HG03442 (cell line): ENCODE data around the gene MAP2K2.

ENCODE experiments used
- ATAC-seq: cut with Tn5 transposase; IDR thresholded peaks from one replicate; pipeline ENCODE4 v1.9.1; 2021; ENCODE audit warnings: mild to moderate bottlenecking, moderate library complexity; ENCODE audit not compliant: unreplicated experiment

MAP2K2 gene

DNA sequence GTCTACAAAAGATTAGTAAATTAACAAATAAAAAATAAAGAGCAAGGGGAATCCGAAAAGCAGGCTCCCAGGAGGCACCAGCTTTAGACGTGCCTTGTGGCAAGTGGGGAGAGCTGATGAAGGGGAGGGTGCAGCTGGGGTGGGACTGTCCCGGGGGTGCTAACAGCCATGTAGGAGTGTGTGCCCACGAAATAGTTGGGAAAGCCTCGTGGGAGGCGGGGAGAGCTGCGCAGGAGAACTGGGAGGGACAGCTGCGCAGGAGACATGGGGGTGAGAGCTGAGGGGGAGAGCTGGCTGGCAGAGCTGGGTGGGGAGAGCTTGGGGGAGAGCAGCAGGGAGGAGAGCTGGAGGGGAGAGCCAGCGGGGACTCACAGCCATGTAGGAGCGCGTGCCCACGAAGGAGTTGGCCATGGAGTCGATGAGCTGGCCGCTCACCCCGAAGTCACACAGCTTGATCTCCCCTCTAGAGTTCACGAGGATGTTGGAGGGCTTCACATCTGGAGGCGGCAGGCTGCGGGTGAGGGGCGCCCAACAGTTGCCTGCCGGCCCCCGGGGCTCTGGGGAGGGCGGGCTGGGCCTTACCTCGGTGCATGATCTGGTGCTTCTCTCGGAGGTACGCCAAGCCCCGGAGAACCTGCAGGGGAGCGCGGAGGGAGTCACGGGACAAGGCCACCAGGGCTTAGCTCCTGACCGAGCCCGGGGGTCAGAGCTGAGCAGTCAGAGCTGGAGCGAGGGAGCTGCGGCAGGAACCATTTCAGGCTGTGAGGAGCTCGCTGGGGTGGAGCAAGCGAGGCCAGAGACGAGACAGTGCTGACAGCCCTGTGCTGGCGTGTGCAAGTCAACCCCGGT lies 23.1 kb downstream of the MAP2K2 start:
- ATAC-seq: no peak

- no peak for ATAC-seq
Observed at GRCh38 chr19:4099041-4099764, 24.7 kb downstream of the MAP2K2 start.

DNA sequence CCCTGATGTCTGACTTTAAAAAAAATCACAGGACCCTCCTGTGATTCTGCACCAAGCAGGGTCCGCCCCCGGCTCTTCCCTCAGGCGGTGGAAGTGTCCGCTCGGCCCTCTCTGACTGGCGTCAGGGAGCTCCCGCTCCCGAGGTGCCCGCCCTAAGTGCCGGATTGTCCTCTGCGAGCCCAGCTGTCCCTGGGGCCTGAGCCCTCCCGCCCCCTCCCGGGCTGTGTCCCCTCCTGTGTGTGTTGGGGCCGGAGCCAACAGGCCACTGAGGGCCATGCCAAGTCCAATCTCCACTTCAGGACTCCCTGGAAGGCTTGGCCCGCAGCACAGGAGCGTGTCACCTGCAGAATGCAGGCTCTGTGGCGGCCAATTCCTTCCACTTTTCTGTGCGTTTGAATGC lies 25.4 kb downstream of the MAP2K2 start:
- ATAC-seq: no peak

DNA sequence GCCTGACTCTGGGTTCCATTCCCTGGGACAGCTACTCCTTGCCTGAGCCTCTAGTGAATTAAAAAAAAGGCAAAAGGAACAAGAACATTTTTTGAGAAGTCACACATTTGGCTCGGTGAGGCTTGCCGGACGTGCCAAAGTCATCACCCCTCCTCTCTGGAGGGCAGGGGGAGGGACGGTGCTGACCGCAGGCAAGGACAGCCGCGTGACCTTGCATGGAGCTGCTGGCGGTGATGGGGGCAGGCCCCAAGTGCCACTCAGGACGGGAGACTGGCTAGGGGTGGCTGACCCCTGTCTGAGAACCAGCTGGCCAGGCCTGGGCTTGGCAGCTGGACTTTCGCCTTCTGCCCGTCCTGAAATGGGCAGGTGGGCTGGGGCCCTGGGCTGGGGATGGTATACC lies 26.4 kb downstream of the MAP2K2 start:
- no peak for ATAC-seq

DNA sequence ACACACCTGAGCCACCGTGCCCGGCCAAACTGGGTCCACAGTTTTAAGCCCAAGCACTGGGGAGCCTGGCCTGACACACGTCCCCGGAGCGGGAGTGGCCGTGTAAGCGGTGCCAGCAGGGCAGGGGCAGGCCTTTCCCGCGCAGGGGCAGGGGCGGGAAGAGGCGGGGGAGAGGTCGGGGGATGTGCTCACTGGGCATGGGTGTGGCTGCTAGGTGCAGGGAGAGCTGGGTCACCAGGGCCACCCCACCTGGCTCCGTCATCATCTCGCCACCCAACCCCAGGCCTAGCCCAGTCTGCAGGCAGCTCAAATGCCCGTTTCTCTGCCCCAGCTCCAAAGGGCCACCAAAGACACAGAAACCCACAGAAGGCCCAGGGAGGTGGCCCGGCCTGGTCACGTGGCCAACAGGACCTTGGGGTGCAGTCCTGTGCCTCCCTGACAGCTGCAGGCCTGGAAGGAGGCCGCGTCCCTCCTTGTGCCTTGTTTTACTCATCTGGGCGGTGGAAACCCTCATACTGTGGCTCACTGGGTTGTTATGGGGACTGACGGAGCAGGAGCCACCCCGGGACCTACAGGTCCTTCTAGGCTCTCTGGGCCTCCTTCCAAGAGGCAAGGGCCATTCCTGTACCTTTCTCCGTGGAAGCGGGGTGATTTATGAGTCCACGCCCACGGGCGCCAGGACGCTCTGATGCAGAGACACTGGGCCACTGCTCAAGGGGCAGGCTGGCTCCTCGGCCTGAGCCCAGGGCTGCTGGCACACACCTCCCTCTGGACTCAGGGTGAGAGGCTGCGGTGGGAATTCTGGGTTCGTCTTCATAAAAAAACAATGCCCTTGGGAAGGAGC lies 27.7 kb downstream of the MAP2K2 start:
- no peak for ATAC-seq

DNA sequence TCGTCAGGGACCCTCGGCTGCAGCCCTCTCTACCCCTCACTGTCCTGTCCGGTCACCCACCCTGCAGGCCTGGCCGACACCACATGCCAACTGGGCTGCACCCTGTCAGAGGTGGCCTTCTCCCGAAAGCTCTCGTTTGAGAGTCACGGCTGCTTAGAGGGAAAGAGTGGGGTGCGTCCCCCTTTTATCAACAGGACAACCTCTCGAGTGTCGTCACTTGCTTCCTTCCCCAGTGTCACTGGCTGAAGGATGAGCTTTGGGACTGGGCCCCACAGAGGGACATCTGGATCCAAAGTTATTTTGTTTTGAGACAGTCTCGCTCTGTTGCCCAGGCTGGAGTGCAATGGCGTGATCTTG lies 28.5 kb downstream of the MAP2K2 start:
- ATAC-seq: no peak

GRCh38 chr19:4094761-4095487 lies 29.0 kb downstream of the MAP2K2 start:
- no peak for ATAC-seq

DNA sequence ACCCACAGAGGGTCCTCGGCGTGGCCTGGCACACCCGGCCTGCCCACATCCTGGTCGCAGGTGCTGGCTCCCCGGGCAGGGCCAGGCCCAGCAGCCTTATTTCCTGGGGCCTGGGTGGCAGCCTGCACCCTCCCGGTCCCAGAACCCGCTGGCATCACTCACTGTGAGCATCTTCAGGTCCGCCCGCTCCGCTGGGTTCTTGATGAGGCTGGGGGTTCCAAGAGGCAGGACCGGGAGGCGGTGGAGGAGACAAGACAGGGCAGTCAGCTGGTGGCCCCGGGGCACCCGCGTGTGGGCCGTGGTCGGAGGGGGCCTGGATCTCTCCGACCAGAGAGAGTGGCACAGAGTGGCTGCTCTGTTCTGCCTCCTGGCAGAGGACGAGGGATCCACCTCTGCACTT lies 29.6 kb downstream of the MAP2K2 start:
- no peak for ATAC-seq

GRCh38 chr19:4093643-4094175 lies 30.2 kb downstream of the MAP2K2 start:
- no peak for ATAC-seq

DNA sequence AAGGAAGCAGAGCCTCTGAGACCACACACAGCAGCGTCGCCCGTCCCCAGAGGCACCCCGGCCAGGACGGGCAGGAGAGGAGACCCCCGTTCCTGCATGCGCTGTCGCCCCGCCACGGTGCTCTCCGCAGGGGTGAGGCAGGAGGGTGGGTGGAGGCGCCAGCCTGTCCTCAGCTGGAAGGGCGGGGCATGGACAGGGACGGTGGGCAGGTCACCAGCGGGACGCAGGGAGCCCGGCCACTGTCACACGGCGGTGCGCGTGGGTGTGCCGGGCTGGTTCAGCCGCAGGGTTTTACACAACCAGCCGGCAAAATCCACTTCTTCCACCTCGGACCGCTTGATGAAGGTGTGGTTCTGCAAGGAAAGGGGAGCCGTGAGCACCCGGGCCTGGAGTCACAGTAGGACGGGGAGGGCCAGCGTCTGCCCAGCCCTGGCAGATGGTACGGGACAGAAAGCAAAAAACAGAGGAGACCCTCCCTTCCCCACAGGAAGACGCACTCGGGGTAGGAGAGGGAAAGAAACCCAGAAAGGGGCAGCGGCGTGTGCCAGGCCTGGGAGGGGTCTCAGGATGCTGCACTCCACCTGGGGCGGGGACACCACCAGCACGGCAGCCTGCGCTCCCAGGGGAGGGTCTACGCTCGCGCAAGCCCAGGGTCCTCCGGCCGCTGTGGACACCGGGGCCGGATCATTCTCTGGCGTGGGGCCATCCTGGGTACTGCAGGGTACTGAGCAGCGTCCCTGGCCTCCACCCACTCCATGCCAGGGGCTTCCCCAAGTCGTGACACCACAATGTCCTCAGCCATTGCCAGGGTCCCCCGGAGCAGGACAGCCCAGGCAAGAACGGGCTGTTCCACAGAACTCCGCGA lies 33.3 kb downstream of the MAP2K2 start:
- no peak for ATAC-seq

- no peak for ATAC-seq
Observed at GRCh38 chr19:4089946-4090345, 34.0 kb downstream of the MAP2K2 start.

DNA sequence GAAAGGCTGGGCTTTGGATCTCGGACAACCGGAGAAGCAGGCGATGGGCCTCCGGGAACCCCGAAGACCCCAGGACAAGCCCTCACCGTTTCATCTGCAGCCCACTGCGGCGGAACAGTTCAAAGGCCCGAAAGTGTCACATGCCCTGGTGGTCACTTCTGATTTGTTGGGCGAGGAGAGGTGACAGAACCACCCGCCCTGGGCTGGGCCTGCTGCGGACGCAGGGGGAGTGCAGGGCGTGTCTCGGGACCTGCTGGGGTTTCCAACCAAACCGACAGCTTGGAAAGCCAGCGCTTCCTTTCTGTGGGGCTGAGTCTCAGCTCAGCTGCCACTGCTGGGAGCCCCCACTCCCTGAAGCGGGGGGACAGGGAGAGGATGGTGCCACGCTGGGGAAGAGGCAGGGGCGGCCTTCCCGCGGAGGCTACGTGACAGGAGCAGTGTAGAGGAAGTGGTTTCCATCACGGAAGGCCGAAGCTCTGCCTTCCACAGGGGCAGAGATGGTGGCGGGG lies 34.5 kb downstream of the MAP2K2 start:
- no peak for ATAC-seq

- no peak for ATAC-seq
Observed at GRCh38 chr19:4088975-4089374, 34.9 kb downstream of the MAP2K2 start.

DNA sequence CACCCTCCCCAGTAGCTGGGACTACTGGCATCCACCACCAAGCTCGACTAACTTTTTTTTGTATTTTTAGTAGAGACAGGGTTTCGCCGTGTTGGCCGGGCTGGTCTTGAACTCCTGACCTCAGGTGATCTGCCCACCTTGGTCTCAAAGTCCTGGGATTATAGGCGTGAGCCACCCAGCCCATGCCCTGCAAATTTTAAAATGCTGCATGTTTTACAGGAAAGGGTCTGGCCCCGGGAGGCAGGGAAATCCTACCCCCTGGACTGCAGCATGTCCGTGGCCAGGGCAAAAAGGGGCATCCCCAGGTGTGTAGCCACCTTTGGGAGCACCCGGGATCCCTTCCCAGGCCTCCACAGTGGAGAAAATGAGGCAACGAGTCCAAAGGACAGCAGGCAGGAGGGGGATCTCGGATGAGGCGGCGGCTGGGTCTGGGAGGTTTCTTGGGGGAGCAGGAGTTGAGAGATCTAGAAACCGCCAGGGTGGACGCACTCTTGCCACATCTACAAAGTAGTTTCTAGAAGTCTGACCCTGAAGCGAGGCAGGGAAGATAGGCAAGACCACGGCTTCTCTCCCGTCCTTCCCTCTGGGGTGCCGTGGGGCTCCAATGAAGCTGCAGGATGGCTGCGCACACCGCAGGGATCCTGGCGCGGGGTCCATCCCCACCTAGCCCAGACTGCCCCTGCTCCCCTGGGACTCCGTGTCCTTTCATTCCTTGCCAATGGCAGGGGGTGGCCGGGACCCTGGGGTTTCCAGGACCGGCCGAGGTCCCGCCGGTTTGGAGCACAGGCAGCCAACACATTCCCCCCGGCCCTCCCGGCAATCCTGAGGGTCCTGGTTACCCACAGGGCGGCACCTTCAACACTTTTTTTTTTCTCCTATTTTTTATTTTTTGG lies 35.9 kb downstream of the MAP2K2 start:
- no peak for ATAC-seq

DNA sequence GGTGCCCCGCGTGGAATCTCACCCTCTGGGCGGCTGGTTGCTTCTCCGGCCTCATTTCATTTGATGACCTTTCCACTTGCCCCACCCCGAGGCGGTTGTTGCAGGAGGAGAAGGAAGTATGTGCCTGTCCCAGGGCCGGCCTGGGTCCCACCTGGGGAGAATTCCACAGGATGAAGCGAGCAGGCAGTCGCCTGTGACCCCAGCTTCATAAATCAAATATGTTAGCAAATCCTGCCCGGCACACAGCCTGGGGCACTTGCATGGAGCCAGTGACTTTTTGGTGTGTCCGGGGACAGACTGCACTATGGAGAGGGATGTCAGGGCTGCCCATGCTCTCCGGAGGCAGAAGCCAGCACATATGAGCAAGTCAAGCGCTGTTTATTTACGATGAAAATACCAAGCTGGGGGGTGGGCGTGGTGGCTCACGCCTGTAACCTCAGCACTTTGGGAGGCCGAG lies 37.5 kb downstream of the MAP2K2 start:
- no peak for ATAC-seq

GRCh38 chr19:4084547-4084877 lies 39.4 kb downstream of the MAP2K2 start:
- ATAC-seq: no peak

GRCh38 chr19:4083677-4084546 lies 40.0 kb downstream of the MAP2K2 start:
- no peak for ATAC-seq

DNA sequence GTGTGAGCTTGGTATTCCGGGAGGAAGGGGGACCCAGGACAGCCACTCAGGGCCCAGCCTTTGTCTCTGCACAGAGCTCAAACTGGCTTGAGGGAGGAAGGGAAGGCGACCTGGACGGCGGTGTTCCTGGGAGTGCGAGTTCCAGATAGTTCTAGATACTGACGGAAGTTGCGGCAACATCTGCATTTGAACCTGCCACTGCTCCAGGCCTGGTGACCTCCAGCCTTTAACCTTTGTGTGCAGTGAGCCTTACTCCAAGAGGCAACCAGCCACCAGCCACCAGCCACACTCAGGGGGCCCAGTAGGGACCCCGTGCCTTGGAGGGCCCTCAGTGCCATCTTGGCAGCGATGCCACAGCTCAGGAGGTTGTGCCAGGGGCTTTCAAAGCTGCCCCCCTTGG lies 41.8 kb downstream of the MAP2K2 start:
- ATAC-seq: no peak
